ENCODE data around the gene BORA. TPM values are rescaled to one million over a fixed set of nuclear protein-coding genes. Genes with fewer than 3 reads are reported as not detected.
A peak's percentile ranks its signal among the peaks of the same experiment; 100 is the strongest.
"Not testable (repeated sequence)": the region's sequence is repeated elsewhere in the genome, so short reads cannot be mapped to it uniquely, and the experiment has no call there.

Gene BORA
- total and polyA plus RNA-seq, 2 experiments from 2014 or later, result 3.8 to 4.9 TPM

DNA sequence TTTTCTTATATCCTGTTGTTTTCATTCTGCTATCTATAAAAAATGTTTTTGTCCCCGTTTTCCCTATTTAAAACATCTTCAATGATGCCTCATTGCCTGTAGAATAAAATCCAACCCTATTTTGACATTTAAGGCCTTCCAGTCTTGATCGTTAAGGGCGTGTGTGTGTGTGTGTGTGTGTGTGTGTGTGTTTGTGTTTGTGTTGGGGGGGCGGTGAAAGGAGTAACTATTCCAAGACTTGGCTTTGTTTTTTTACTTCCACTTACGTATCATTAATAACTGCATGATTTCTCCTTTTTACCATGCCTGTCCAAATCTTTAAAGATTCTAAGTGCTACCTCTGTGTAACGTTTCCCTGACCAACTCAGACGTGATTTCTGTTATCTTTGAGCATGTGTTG lies 55.0 kb downstream of the BORA start:
- H3K27me3 ChIP-seq, result no peaks in the 10 kb centered on the region
- no peaks in the 10 kb centered on the region for H3K36me3 ChIP-seq (replicated peaks; ENCODE audit: insufficient read depth, low read depth)
- no peak for DNase-seq (ENCODE audit: low spot score)
- peak overlapping the region; percentile 58 for H2AFZ ChIP-seq
- peaks cover 2% of the 10 kb centered on the region for H4K20me1 ChIP-seq (ENCODE audit: insufficient read depth, poor library complexity, severe bottlenecking)
- H3K4me3 ChIP-seq, result peak overlapping the region; percentile 59
- TF ChIP-seq CTCF (IDR thresholded peaks at IDR 0.05; ENCODE audit: poor library complexity), result no peak
- no peak for TF ChIP-seq EZH2 (IDR thresholded peaks at IDR 0.05; ENCODE audit: borderline replicate concordance)
- TF ChIP-seq EZH2phosphoT487 (IDR thresholded peaks at IDR 0.05; ENCODE audit: low read depth, severe bottlenecking, unreplicated experiment), result no peak
- H3K79me2 ChIP-seq, result peaks cover 92% of the 10 kb centered on the region
- H3K27ac ChIP-seq, result peak overlapping the region; percentile 36
- H3K9me2 ChIP-seq (replicated peaks; ENCODE audit: insufficient read depth), result no peaks in the 10 kb centered on the region
- no peaks in the 10 kb centered on the region for H3K9me3 ChIP-seq (ENCODE audit: low read depth)
- H3K4me2 ChIP-seq, result peak overlapping the region; percentile 79
- H3K4me1 ChIP-seq (ENCODE audit: insufficient read depth), result peaks cover 11% of the 10 kb centered on the region
- WGBS (ENCODE audit: low lambda C conversion rate, missing lambda C conversion rate), result 5% methylated on average over 7 of the region's 7 CpGs

DNA sequence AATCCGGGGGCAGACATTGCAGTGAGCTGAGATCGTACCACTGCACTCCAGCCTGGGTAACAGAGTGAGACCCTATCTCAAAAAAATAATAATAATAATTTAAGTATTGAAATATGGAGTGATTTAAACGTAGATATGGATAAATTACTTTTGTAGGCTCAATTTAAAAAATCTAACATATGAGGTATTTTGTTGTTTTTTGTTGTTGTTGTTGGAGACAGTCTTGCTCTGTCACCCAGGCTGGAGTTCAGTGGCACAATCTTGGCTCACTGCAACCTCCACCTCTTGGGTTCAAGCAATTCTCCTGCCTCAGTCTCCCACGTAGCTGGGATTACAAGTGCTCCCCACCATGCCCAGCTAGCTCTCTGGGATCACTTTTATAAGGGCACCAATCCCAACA lies 57.0 kb downstream of the BORA start:
- H3K4me3 ChIP-seq; H3K9me2 ChIP-seq (replicated peaks; ENCODE audit: insufficient read depth); H3K9me3 ChIP-seq (ENCODE audit: low read depth); H3K27ac ChIP-seq; H3K4me2 ChIP-seq; H3K27me3 ChIP-seq; H2AFZ ChIP-seq; H3K4me1 ChIP-seq (ENCODE audit: insufficient read depth); H3K36me3 ChIP-seq (replicated peaks; ENCODE audit: insufficient read depth, low read depth); H4K20me1 ChIP-seq (ENCODE audit: insufficient read depth, poor library complexity, severe bottlenecking); DNase-seq (ENCODE audit: low spot score): not testable (repeated sequence)
- peaks cover 91% of the 10 kb centered on the region for H3K79me2 ChIP-seq
- WGBS (ENCODE audit: low lambda C conversion rate, missing lambda C conversion rate), result 95% methylated on average over 4 of the region's 4 CpGs

GRCh38 chr13:72788831-72789230 lies 61.1 kb downstream of the BORA start:
- Histone ChIP-seq H3K27ac (no peak overlapping the region), H3K9me2 (replicated peaks; ENCODE audit: insufficient read depth) (no peaks in the 10 kb centered on the region), H3K4me2 (no peak overlapping the region), H3K4me1 (ENCODE audit: insufficient read depth) (no peaks in the 10 kb centered on the region), H3K27me3 (no peaks in the 10 kb centered on the region), H3K4me3 (no peak overlapping the region), H2AFZ (no peak overlapping the region), H3K79me2 (peaks cover 61% of the 10 kb centered on the region), H4K20me1 (ENCODE audit: insufficient read depth, poor library complexity, severe bottlenecking) (no peaks in the 10 kb centered on the region), H3K36me3 (replicated peaks; ENCODE audit: insufficient read depth, low read depth) (no peaks in the 10 kb centered on the region), H3K9me3 (ENCODE audit: low read depth) (no peaks in the 10 kb centered on the region)
- no peak for DNase-seq (ENCODE audit: low spot score)
- WGBS (ENCODE audit: low lambda C conversion rate, missing lambda C conversion rate), result 100% methylated on average over 1 of the region's 1 CpG
- TF ChIP-seq EZH2phosphoT487 (IDR thresholded peaks at IDR 0.05; ENCODE audit: low read depth, severe bottlenecking, unreplicated experiment) (no peak), CTCF (IDR thresholded peaks at IDR 0.05; ENCODE audit: poor library complexity) (no peak), EZH2 (IDR thresholded peaks at IDR 0.05; ENCODE audit: borderline replicate concordance) (no peak)

GRCh38 chr13:72792640-72793039 lies 64.9 kb downstream of the BORA start:
- no peak overlapping the region for H3K27ac ChIP-seq
- no peak overlapping the region for H2AFZ ChIP-seq
- no peaks in the 10 kb centered on the region for H3K9me2 ChIP-seq (replicated peaks; ENCODE audit: insufficient read depth)
- H3K27me3 ChIP-seq, result no peaks in the 10 kb centered on the region
- H3K4me3 ChIP-seq, result no peak overlapping the region
- TF ChIP-seq EZH2phosphoT487 (IDR thresholded peaks at IDR 0.05; ENCODE audit: low read depth, severe bottlenecking, unreplicated experiment) (no peak), CTCF (IDR thresholded peaks at IDR 0.05; ENCODE audit: poor library complexity) (no peak), EZH2 (IDR thresholded peaks at IDR 0.05; ENCODE audit: borderline replicate concordance) (no peak)
- no peaks in the 10 kb centered on the region for H3K4me1 ChIP-seq (ENCODE audit: insufficient read depth)
- no peaks in the 10 kb centered on the region for H3K36me3 ChIP-seq (replicated peaks; ENCODE audit: insufficient read depth, low read depth)
- H3K4me2 ChIP-seq, result no peak overlapping the region
- no peaks in the 10 kb centered on the region for H3K9me3 ChIP-seq (ENCODE audit: low read depth)
- H3K79me2 ChIP-seq, result peaks cover 23% of the 10 kb centered on the region
- WGBS (ENCODE audit: low lambda C conversion rate, missing lambda C conversion rate), result 92% methylated on average over 2 of the region's 2 CpGs
- DNase-seq (ENCODE audit: low spot score), result no peak
- no peaks in the 10 kb centered on the region for H4K20me1 ChIP-seq (ENCODE audit: insufficient read depth, poor library complexity, severe bottlenecking)

All from hepatocyte (in vitro differentiated cells).